ENCODE results near the gene KCNA1.

Gene KCNA1

DNA sequence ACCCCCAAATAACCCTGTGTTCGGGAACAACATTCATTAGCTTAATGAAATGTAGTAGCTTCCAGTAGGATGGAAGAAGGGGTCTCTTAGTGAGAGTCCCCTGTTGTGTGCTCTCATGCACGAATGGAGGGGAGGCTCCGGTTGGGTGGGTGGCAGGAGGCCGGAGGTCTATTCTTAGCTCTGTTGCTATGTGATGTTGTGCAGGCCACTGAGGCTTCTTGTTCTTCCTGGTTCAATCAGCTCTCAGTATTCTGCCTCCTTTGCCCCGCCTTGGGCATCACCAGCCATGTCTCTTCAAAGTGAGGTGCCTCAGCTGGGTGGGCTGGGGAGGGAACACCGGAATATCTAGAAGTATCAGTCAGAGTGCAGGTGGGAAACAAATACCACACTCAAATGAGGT, 50.8 kb downstream of the KCNA1 start:
- no peaks in the 10 kb centered on the region for H3K4me1 Mint-ChIP-seq (ENCODE audit: low read depth)
- no peaks in the 10 kb centered on the region for H3K36me3 Mint-ChIP-seq (ENCODE audit: low read depth)
- H3K27me3 Mint-ChIP-seq (ENCODE audit: low read depth), result peaks cover 26% of the 10 kb centered on the region
- no peak overlapping the region for H3K4me3 Mint-ChIP-seq
- H3K27ac Mint-ChIP-seq, result no peak overlapping the region
- no peaks in the 10 kb centered on the region for H3K9me3 Mint-ChIP-seq

DNA sequence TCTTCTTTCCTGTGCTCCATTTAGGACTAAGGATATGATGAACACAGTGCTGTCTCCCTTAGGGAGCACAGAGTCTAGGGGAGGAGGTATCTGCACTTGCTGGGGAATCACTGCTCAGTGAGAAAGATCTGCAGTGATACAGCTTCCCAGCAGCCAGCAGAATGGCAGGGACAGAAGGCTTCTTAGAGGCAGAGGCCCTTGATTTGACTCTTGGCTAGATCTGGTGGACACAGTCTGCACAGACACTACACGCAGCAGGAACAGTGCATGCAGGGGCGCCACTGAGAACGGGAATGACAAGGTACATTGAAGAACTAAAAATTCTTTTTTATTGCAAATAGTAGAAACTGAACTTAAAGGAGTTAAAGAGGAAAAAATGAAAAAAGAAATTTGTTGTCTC, 51.6 kb downstream of the KCNA1 start:
- H3K4me1 Mint-ChIP-seq (ENCODE audit: low read depth), result no peaks in the 10 kb centered on the region
- H3K27ac Mint-ChIP-seq, result no peak overlapping the region

DNA sequence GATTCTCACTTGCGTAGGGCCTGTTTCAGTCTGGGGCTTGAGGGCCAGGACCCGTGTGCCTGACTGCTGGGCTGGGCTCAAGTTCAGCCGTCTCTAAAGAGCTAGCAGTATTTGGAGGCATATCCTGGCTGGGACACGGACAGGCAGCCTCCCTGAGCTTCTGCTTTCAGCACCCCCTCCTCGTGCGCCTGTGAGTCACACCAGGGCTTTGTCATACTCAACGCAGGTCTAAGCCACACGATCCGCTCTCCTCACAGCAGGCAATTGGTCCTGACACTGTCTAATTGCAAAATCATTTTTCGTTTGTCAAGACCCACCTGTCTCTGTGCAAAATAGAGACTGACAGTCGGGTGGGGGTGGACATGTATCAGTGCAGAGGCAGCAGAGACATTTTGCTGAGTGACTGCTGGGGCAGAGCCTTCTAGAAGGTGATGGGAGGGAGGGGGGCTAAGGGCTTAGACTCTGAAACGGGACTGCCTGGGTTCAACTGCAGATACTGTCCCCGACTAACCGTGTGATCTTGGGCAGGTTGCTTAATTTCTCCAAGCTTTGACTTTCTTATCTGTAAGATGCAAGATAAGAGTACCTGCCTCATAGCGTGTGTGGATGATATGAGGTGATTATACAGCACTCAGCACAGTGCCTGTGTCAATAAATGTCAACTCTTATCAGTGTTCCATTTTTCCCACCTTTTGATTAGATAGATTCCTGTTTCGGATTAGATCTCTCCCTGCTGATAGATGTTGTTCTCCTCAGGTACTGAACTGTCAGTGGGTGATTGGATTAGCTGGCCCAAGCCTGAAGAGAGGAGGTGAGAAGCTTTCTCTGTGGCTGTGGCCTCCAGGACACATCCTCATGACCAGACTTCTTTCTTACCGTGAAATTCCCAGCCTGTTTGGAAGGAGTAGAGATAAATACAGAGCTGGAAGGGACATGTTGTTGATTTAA, 53.1 kb downstream of the KCNA1 start:
- H3K27ac Mint-ChIP-seq, result no peak overlapping the region

More for the DNA sequence above, 51.6 kb downstream of the KCNA1 start:
- Mint-ChIP-seq H3K27me3 (ENCODE audit: low read depth) (peaks cover 22% of the 10 kb centered on the region), H3K36me3 (ENCODE audit: low read depth) (no peaks in the 10 kb centered on the region), H3K4me3 (no peak overlapping the region), H3K9me3 (no peaks in the 10 kb centered on the region)

More for the DNA sequence above, 53.1 kb downstream of the KCNA1 start:
- H3K9me3 Mint-ChIP-seq, result no peaks in the 10 kb centered on the region
- peaks cover 17% of the 10 kb centered on the region for H3K27me3 Mint-ChIP-seq (ENCODE audit: low read depth)
- no peak overlapping the region for H3K4me3 Mint-ChIP-seq
- H3K36me3 Mint-ChIP-seq (ENCODE audit: low read depth), result no peaks in the 10 kb centered on the region
- no peaks in the 10 kb centered on the region for H3K4me1 Mint-ChIP-seq (ENCODE audit: low read depth)

Data from T-helper 1 cell treated with Interleukin-12 subunit alpha and Interleukin-12 subunit beta and Interleukin-4 antibody, amounts not matched to agents 30 μg/mL and 1 μg/mL, for 36 hours (primary cell).